ACHN (cell line): ENCODE data around the gene MYH7.

Experiments used
- DNase-seq: peaks from one replicate; pipeline ENCODE4 v3.0.0-alpha.2; 2015
- in situ Hi-C: cut with HindIII; loops from 2 replicates; pipeline ENCODE4 v1.10.0; 2017; ENCODE audit warnings: low sequenced_read_pairs, low pct_ligation_motif_present, low pct_unique_long_range_greater_than_20kb

Gene MYH7

DNA sequence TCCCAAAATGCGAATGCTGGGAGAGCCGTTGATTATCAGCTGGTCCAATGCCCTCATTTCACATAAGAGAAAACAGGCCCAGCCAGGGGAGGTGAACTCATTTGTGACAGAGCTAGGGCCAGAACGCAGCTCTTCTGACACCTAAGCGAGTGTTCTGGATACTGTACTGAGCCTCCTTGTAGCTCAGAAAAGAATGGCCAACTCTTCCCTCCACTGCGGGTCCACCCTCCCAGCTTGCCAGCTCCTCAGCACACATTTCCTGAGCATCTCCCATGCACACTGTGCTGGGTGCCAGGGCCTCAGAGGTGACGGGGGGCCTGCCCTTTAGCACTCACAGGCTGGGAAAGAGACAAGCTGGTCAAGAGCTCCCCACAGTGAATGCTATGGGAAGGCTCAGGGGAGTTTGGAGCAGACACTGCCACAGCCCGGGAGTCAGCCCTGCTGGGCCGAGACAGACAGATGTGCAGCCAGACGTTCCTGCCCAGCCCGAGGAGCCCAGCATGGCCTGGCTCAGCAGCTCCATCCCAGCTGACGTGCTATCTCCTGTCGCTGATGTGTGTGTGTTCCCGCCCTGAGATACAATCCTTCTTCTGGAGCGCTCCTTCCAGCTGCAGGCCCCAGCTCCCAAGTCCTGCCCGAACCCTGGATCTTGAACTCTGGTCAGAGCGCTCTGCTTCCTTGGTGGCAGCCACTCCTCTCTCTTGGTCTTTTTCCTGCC, 55.1 kb downstream of the MYH7 start:
- in situ Hi-C loops: no loop called here
- DNase-seq: no peak

DNA sequence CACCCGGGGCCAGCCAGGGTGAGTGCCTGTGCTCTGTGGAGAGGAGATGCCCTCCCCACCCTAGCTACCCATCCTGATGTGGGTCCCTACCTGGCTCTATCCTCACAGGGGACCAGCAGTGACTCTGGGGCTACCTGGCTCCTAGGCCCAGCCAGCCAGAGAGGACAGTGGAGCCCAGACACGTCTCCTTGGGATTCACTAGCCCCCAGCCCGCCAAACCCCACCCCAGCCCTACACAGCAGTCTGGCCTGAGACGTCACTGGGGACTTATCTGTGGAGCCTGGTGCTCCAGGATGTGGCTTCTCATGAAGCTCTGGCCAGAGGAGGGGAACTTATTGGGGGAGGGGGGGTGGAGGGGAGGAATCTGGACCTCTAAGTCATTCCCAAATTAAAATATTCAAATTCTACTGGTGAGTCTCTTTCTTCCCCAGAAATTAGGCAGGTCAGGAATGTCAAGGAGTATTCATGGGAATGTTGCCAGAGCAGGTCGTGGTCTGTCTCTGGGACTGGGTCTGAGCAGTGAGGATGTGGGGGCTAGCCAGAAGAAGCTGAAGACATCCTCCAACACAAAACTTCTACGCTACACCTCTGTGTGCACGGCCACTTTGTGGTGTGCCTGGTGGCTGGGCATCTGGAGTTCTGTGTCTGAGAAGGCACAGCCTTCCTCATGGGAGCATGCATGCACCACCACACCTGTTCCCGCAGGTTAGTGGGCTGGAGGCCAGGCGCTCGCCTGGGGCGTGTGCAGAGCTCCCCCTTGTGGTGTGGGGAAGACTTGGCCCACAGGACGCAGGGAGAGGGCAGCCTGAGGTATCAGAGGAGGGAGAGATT, 55.9 kb downstream of the MYH7 start:
- DNase-seq: peak; percentile 38

DNA sequence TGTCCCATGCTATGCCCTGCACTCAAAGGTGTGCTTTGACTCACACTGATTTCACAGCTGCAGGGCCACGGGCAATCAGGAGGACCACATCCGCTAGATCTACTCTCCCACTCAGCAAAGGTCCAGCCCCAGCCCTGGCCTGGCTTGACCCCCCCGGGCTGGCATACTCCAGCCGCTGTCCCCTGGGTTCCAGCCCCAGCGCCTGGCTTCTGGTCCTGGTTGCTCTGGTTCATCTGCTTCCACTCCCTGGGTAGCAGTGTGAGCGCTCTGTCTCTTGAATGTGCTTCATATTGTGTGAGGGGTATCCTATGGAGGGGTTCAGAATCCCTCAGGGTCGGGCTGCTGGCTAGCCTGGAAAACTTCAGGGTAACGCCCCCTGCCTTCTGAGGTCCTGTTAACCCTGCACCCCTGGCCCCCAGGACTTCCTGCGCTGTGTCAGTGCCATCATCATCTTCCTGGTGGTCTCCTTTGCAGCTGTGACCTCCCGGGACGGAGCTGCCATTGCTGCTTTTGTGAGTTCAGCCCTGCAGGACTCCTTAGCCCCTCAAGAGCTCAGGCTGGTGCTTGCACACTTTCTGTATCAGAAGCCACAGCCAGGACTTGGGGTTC, 56.7 kb downstream of the MYH7 start:
- in situ Hi-C loops: no loop called here
- DNase-seq: no peak

More for the DNA sequence above, 55.9 kb downstream of the MYH7 start:
- in situ Hi-C loops: no loop called here

DNA sequence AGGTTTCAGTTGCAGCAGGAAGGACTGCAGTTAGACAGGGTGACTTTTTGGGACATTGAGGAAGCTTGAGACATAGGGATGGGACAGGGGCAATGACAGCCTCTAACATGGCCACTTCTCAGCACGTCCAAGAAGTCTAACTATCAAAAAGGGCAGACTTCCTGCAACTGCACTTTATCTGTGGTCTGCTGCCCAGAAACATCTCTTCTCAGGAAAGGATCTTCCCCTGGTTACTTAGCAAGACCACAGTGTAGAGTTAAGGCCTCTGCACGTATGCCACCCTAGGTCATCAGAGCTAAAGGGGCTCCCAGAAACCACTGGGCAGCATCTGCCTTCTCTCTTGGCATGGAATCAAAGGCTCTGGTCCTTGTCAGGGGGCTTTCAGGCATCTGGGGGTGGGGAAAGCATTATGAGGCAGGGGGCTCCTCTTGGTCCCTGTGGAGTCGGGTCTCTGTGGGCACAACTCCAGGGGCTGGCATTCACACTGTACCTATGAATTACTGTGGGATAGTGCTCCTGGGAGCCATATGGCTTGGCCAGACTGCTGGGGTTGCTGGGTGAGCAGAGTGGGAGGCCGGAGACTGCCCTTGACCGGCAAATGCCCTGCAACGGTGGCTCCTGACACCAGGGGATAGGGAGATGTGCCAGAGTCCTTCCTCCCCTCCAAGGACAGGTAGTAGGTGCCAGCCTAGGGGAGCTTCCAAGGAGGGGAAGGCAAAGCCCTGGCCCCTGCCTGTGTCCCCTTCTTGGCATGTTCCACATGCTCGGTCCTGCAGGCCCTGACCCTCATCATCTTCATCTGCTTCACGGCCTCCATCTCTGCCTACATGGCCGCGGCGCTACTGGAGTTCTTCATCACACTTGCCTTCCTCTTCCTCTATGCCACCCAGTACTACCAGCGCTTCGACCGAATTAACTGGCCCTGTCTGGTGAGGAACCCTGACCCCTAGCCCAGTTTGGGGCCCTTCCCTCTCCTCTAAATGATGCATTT, 57.6 kb downstream of the MYH7 start:
- in situ Hi-C loops: no loop called here
- no peak for DNase-seq

DNA sequence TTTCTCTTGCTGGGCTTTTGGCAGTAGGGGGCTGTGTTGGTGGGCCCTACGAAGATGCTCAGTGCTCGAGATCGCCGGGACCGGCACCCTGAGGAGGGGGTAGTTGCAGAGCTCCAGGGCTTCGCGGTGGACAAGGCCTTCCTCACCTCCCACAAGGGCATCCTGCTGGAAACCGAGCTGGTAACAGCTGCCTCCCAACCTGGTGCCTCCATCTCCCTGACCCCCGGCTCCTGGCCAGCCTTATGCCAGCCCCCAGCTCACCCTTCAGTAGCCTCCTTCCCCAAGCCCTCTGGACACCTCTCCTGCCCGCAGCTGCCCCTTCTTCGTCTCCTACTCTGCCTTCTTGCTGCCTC, 58.3 kb downstream of the MYH7 start:
- in situ Hi-C loops: no loop called here
- DNase-seq: no peak

DNA sequence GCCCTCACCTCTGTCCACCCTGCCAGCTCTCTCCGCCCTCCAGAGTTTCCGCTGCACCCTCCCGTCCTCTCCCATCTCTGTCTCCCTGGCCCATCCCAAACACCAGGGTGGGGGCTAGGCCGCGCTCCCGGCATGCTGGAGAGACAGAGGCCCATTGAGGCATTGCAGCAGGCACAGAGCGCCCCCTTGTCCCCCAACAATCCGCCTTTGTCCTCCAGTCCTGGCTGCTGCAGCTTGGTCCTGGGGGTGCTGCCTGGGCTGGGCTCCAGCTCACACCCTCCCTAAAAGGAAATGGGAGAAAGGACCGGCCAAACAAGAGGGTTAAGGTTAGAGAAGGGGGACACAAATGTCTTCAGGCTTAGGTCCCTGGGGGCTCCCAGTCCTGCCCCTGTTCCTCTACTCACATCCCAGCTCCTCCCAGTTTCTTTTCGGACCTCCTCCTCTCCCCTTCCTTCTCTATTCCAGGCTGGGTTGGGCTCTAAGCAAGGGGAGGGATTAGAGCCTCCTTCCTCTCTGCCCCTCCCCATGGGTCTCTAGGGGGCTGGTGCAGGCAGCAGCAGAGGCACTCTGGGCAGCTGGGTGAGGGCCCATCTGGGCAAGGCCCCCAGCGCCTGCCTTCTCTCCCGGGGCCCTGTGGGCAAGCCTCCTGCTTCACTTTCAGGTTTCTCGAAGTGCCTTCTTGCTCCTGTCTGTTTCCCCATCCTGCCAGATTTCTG, 58.8 kb downstream of the MYH7 start, which contains the start of gene CMTM5:
Gene CMTM5 (plus strand): TSS at position 565 of the 716 bp plus-strand sequence. CDS start 206 bp downstream, outside the sequence.
- in situ Hi-C loops: no loop called here
- DNase-seq: no peak

DNA sequence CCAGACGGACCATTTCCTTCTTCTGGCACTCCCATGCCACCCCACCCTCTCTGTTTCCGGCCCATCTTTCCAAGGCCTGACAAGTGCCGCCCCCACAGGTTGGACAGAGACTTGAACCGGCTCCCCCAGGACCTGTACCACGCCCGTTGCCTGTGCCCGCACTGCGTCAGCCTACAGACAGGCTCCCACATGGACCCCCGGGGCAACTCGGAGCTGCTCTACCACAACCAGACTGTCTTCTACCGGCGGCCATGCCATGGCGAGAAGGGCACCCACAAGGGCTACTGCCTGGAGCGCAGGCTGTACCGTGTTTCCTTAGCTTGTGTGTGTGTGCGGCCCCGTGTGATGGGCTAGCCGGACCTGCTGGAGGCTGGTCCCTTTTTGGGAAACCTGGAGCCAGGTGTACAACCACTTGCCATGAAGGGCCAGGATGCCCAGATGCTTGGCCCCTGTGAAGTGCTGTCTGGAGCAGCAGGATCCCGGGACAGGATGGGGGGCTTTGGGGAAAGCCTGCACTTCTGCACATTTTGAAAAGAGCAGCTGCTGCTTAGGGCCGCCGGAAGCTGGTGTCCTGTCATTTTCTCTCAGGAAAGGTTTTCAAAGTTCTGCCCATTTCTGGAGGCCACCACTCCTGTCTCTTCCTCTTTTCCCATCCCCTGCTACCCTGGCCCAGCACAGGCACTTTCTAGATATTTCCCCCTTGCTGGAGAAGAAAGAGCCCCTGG, 59.8 kb downstream of the MYH7 start:
- no peak for DNase-seq
- in situ Hi-C loops: no loop called here

DNA sequence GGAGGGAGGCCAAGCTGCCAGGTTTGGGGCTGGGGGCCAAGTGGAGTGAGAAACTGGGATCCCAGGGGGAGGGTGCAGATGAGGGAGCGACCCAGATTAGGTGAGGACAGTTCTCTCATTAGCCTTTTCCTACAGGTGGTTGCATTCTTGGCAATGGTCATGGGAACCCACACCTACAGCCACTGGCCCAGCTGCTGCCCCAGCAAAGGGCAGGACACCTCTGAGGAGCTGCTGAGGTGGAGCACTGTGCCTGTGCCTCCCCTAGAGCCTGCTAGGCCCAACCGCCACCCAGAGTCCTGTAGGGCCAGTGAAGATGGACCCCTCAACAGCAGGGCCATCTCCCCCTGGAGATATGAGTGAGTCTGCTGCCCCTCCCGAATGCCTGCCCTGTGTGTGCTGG, 62.4 kb downstream of the MYH7 start:
- in situ Hi-C loops: no loop called here
- DNase-seq: no peak

DNA sequence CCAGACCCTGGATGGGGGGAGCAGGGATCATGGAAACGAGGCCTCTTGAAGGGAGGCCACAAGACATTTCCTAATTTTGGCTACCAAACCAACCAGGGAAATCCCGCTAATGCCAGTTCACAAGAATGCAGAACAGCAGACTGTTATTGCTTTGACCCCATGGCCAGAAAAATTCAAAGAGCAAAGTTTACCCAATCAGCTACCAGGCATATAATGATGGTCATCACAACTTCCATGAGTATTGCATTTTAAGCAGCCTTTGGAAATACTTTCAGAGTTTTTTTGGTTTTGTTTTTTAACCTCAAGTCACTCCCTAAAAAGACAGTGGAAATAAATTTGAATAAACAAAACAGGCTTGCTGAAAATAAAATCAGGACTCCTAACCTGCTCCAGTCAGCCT, 63.0 kb downstream of the MYH7 start, which contains the start of gene IL25:
Gene IL25 (plus strand): TSS at position 301 of the 400 bp plus-strand sequence.
- no peak for DNase-seq
- in situ Hi-C loops: no loop called here

DNA sequence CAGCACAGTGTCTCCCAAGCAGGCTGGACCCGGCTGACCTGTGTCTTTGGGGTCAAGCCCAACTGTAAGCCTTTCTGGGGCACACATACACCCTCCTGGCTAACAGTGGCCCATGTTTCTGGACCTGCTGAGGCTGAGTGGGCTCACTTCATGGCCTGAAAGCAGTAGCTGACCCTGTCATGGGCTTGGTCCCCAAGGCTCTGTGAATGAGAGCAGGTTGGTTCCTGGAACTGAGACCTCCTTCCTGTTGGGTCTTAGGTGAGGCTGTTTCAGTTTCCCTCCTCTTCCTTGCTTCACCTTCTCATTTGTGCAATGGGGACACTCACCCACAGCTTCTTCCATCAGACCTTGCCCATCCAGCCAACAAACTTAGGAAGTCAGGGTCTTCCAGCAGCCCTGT, 63.6 kb downstream of the MYH7 start:
- DNase-seq: no peak
- in situ Hi-C loops: no loop called here

DNA sequence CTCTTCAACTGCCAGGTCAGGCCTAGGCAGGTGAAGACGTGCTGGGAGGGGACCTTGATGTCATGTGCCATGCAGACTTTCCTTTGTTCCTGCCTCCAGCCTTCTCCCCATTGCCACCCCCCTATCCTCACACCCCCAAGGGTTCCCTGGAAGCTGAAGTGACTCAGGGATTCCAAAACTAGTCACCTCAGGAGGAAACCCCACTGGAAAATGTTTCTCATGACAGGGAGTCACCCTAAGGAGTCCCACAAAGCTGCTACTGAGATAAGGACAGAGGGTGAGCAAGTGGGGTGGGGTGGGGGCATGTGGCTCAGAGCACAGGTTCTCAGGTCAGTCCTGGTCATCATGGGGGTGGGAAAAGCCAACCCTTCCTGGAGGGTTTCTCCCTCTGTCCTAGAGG, 65.2 kb downstream of the MYH7 start:
- in situ Hi-C loops: no loop called here
- no peak for DNase-seq

DNA sequence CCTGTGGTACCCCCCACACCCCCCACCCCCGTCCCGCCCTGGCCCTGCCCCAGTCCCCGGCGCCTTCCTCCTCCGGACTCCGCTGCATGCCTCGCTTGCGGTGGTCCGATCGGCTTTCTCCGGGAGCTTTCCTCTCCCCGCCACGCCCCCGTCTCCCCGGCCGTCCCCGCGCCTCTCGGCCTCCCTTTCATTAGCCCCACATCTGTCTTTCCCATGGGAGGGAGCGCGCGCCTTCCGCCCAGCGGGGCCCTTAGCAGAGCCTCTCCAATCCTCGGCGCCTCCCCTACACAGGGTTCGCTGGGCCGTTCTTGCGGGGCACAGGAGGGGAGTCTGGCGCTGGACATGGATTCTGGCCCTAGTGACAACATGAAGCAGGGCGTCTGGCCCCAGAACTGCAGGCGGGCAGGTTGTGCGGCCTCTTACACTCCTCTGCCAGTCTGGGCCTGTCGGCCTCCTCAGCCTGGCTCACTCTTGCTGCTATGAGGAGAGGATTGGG, 69.0 kb downstream of the MYH7 start:
- DNase-seq: no peak
- in situ Hi-C loops: no loop called here

DNA sequence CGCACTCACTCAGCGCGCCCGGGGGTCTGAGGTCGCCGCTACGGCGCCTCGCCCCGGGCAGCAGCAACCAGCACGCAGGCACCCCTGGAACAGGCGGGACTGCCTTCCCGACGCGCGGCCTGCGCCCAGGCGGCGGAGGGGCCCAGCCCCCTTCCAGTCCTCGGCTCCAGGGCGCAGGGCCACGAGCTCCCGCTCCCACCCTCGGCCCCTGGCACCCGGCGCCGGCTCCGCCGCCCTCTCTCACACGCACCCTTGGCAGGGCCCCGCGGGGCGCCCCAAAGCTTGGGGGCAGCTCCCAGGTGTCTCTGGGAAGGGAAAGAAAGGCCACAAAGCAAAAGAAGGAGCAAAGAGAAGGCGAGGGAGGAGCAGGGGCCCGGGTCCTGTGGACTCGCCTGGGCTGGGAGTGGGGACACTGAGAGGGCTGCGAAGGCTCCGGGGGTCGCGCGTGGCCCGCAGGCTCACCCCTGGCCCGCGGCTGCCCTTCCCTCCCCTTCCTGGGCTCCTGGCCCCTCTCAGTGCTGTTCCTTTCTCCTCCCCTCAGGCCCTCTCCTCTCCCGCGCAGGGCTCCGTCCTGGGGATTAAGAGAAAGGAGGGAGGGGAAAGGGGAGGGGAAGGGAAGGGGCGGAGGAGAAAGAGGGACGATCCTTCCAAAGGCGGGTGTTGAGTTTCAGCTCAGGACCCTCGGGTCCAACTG, 69.6 kb downstream of the MYH7 start:
- in situ Hi-C loops: no loop called here
- DNase-seq: no peak

DNA sequence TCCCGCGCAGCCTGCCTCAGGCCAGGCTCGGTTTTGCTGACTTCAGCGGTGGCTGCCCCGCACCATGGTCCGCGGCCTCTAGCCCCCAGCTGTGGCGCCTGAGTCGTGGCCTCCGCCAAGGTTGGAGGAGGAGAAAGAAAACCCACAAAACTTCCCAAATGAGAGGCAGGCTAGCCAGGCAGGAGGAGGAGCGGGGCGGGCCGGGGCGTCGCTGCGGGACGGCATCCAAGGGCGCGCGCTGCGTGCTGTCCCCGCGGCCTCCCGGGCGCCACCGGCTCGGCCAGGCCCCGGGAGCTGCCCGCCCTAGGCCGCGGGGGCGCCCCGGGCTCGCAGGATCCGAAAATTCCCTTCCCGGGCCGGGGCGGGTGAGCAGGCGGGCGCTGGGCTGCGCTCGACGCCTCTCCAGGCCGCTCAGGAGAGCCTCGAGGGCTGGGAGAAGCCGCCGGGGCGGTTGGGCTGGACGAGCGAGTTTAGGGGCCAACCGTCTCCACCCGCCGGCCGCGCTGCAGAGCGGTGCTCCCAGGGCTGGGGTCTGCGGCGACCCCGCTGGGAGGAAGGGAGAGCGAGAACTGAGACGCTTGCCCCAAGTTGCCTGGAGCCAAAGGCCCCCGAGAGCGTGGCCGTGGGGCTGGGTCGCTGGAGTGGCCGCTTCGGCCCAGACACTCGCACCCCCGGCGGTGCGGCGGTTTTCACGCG, 70.3 kb downstream of the MYH7 start, which contains the start of gene EFS:
Gene EFS (minus strand): TSS at position 137 of the 696 bp plus-strand sequence. CDS start 147 bp downstream, outside the sequence.
- in situ Hi-C loops: no loop called here
- no peak for DNase-seq

DNA sequence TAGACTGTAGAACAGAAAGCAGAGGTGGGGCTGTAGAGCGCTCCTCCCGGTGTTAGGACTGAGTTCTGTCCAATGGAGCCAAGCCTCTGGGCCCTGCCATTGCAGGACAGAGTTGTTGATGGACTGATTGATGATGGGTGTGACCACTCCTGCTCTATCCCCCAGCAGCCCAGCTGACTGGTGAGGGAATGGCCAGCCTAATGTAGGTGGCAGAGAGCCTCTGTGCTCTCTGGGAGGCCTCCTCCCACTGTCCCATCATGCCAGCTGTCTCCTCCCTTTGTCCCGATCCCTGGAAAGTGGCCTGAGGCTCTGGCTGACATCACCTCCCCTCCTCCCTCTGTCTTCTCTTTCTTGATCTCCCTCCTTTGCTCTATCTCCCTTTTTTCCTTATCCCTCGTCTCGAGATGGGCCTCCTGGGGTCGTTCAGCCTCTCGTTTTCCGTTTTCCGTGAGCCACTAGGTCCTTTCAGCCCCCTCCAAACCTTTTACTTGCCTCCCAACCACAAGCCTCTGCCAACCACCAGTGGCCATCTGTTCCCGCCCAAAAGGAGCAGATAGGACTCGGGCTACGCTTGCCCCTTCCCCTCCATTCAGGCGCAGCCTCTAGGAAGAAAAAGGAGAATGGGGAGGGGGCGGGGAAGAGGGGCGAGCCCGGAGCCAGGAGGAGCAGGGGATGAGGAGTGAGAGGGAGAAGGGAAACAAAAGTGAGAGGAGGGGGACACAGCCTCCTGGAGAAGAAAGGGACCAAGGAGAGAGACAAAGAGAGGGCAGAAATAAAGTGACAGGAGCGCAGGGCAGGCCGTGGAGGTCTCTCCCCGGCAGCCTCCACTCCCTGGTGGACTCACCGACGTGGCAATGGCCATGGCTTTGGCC, 71.1 kb downstream of the MYH7 start:
- no peak for DNase-seq
- in situ Hi-C loops: no loop called here
